Measurements from ENCODE around the gene SRF.

DNA sequence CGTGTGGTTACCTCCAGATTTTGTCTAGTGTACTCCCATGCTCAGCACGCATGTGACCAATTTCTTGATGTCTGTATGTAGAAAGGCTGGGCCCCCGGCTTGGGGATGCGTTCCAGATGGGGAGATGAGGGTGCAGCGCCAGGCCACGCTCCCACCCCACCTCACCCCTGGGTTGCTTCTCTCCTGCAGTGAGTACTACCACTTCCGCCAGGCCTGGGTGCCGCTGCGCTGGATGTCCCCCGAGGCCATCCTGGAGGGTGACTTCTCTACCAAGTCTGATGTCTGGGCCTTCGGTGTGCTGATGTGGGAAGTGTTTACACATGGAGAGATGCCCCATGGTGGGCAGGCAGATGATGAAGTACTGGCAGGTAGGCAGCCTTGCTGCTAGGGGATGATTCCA, 11.5 kb upstream of the SRF start:
- TF ChIP-seq CTCF (conservative IDR thresholded peaks at IDR 0.05; ENCODE audit: low read depth, low read length) (no peak), EZH2 (IDR thresholded peaks at IDR 0.05; ENCODE audit: borderline replicate concordance, low read depth, low read length, poor library complexity, severe bottlenecking) (no peak)

All from A673 (cell line).